H1 (cell line): ENCODE data around the gene ARHGEF28. TPM values are rescaled to one million over a fixed set of nuclear protein-coding genes. Genes with fewer than 3 reads are reported as not detected.

Experiments
- CTCF ChIA-PET: fragments of 300-600 bp; sonication (Branson Sonifier 250); formaldehyde crosslinking; loops from one replicate; lab custom pipeline; 2021; ENCODE audit not compliant: partially characterized antibody; lab: Charles Lee
- POLR2A ChIA-PET: fragments of 300-600 bp; sonication (Branson Sonifier 250); formaldehyde crosslinking; loops from one replicate; lab custom pipeline; 2021; ENCODE audit warnings: inconsistent platforms; ENCODE audit not compliant: partially characterized antibody; lab: Charles Lee
- DNase-seq, 2 experiments: peaks; one replicate each; pipeline versions ENCODE4 v3.0.0 to v3.0.0-alpha.2; 2010 to 2022; ENCODE audit warnings: low spot score in 2 of 2, low read depth in 1 of 2, mixed read lengths in 1 of 2
- FAIRE-seq: peaks from 2 replicates; lab custom pipeline; 2011; peaks lifted over from hg19 to GRCh38; lab: Jason Lieb, UNC
- H2AFZ ChIP-seq: 2 replicates; pipeline ENCODE4 v1.8.1; 2012; ENCODE audit warnings: low read length, inconsistent platforms
- H2AK5ac ChIP-seq: 2 replicates; pipeline ENCODE4 v1.6.1; 2013; ENCODE audit warnings: low read depth, low read length
- H2BK120ac ChIP-seq: replicated peaks from 2 replicates; pipeline ENCODE3; 2013; ENCODE audit warnings: low read depth, low read length, inconsistent platforms
- H2BK12ac ChIP-seq: 2 replicates; pipeline ENCODE4 v1.6.1; 2013; ENCODE audit warnings: low read depth, low read length
- H2BK15ac ChIP-seq: 2 replicates; pipeline ENCODE4 v1.6.1; 2013; ENCODE audit warnings: low read length
- H2BK20ac ChIP-seq: 2 replicates; pipeline ENCODE4 v1.6.1; 2013; ENCODE audit warnings: low read length
- H2BK5ac ChIP-seq: 2 replicates; pipeline ENCODE4 v1.6.1; 2013; ENCODE audit warnings: low read depth, low read length
- H3K14ac ChIP-seq: 2 replicates; pipeline ENCODE4 v1.6.1; 2013; ENCODE audit warnings: inconsistent platforms; ENCODE audit not compliant: insufficient read length
- H3K18ac ChIP-seq: 2 replicates; pipeline ENCODE4 v1.6.1; 2013; ENCODE audit warnings: low read length; ENCODE audit errors: extremely low read depth
- H3K23ac ChIP-seq: 2 replicates; pipeline ENCODE4 v1.6.1; 2013; ENCODE audit warnings: inconsistent platforms; ENCODE audit not compliant: insufficient read length
- H3K23me2 ChIP-seq: 2 replicates; pipeline ENCODE4 v1.6.1; 2013; ENCODE audit warnings: low read depth, low read length
- H3K27ac ChIP-seq: 2 replicates; pipeline ENCODE4 v1.6.1; 2011; ENCODE audit warnings: low read depth, low read length, inconsistent platforms
- H3K27me3 ChIP-seq, 4 experiments: replicated peaks in 1 of 4; 1 replicate in 1 of 4; 2 replicates in 3 of 4; pipeline versions ENCODE4 v1.6.1 to v1.8.1; 2011 to 2013; ENCODE audit warnings: low read length in 3 of 4, mild to moderate bottlenecking in 3 of 4, inconsistent platforms in 2 of 4, mixed read lengths in 2 of 4, moderate library complexity in 1 of 4; ENCODE audit not compliant: control insufficient read depth in 3 of 4, insufficient read depth in 3 of 4; ENCODE audit errors: extremely low read depth in 1 of 4
- H3K36me3 ChIP-seq, 4 experiments: 2 replicates each; pipeline versions ENCODE4 v1.6.1 to v1.8.1; 2011 to 2013; ENCODE audit warnings: mild to moderate bottlenecking in 4 of 4, low read length in 3 of 4, moderate library complexity in 2 of 4, control low read depth in 1 of 4, inconsistent platforms in 1 of 4; ENCODE audit not compliant: insufficient read depth in 4 of 4, control insufficient read depth in 2 of 4
- H3K4ac ChIP-seq: replicated peaks from 2 replicates; pipeline ENCODE3; 2013; ENCODE audit warnings: low read length, low read depth, mixed read lengths, inconsistent platforms; ENCODE audit not compliant: insufficient read length
- H3K4me1 ChIP-seq, 4 experiments: replicated peaks in 1 of 4; 1 replicate in 1 of 4; 2 replicates in 3 of 4; pipeline versions ENCODE4 v1.6.1 to v1.8.1; 2011 to 2013; ENCODE audit warnings: low read length in 3 of 4, inconsistent platforms in 2 of 4, mixed read lengths in 1 of 4; ENCODE audit not compliant: insufficient read depth in 4 of 4, control insufficient read depth in 3 of 4
- H3K4me2 ChIP-seq, 2 experiments: 2 replicates each; pipeline versions ENCODE4 v1.6.1 to v1.8.1; 2011 to 2013; ENCODE audit warnings: low read depth in 2 of 2, low read length in 2 of 2, control low read depth in 1 of 2, inconsistent platforms in 1 of 2, mild to moderate bottlenecking in 1 of 2; ENCODE audit not compliant: insufficient read depth in 1 of 2
- H3K4me3 ChIP-seq, 4 experiments: fragments of 200-600, 300-600 bp in 1 of 4; sonication (generic), shearing (Covaris generic), sonication (Bioruptor Twin) in 1 of 4; 2 replicates each; pipeline versions ENCODE4 v1.5.1 to v1.8.1; 2011 to 2016; ENCODE audit warnings: low read length in 4 of 4, low read depth in 3 of 4, control low read depth in 2 of 4, inconsistent platforms in 2 of 4, mild to moderate bottlenecking in 2 of 4, mixed read lengths in 1 of 4, moderate library complexity in 1 of 4; ENCODE audit not compliant: insufficient read depth in 2 of 4; ENCODE audit errors: extremely low read depth in 1 of 4
- H3K56ac ChIP-seq: replicated peaks from 2 replicates; pipeline ENCODE3; 2013; ENCODE audit warnings: low read depth, mild to moderate bottlenecking, mixed read lengths, low read length, inconsistent platforms; ENCODE audit not compliant: insufficient read length
- H3K79me1 ChIP-seq: 2 replicates; pipeline ENCODE4 v1.6.1; 2013; ENCODE audit warnings: low read depth, low read length, control low read depth
- H3K79me2 ChIP-seq, 2 experiments: 2 replicates each; pipeline versions ENCODE4 v1.6.1 to v1.8.1; 2012 to 2013; ENCODE audit warnings: low read length in 2 of 2, mild to moderate bottlenecking in 2 of 2, inconsistent platforms in 1 of 2; ENCODE audit not compliant: insufficient read depth in 2 of 2, control insufficient read depth in 1 of 2
- H3K9ac ChIP-seq, 4 experiments: replicated peaks in 1 of 4; 1 replicate in 1 of 4; 2 replicates in 3 of 4; pipeline versions ENCODE4 v1.6.1 to v1.8.1; 2011 to 2013; ENCODE audit warnings: low read depth in 3 of 4, low read length in 3 of 4, control low read depth in 2 of 4, mild to moderate bottlenecking in 2 of 4, moderate library complexity in 2 of 4, inconsistent platforms in 1 of 4; ENCODE audit errors: extremely low read depth in 1 of 4
- H3K9me3 ChIP-seq, 2 experiments: 2 replicates each; pipeline versions ENCODE4 v1.6.1 to v1.8.1; 2012 to 2013; ENCODE audit warnings: mild to moderate bottlenecking in 2 of 2, moderate library complexity in 2 of 2, control low read depth in 1 of 2, inconsistent platforms in 1 of 2, low read depth in 1 of 2, low read length in 1 of 2, mixed read lengths in 1 of 2; ENCODE audit not compliant: insufficient read depth in 2 of 2
- H4K20me1 ChIP-seq, 2 experiments: replicated peaks in 1 of 2; 2 replicates each; pipeline versions ENCODE3 to v1.8.1; 2011 to 2013; ENCODE audit warnings: inconsistent platforms in 2 of 2, low read length in 2 of 2, mild to moderate bottlenecking in 1 of 2; ENCODE audit not compliant: insufficient read depth in 2 of 2, control insufficient read depth in 1 of 2
- H4K5ac ChIP-seq: 2 replicates; pipeline ENCODE4 v1.6.1; 2013; ENCODE audit warnings: low read length, low read depth, mixed read lengths, inconsistent platforms; ENCODE audit not compliant: insufficient read length
- H4K8ac ChIP-seq: 2 replicates; pipeline ENCODE4 v1.8.0; 2013; ENCODE audit warnings: mild to moderate bottlenecking, moderate library complexity, low read length, inconsistent platforms; ENCODE audit not compliant: insufficient read depth; ENCODE audit errors: extremely low read depth
- H4K91ac ChIP-seq: replicated peaks from 2 replicates; pipeline ENCODE3; 2013; ENCODE audit warnings: low read length, mixed read lengths, inconsistent platforms; ENCODE audit not compliant: insufficient read length
- WGBS, 2 experiments: shearing (Covaris generic) in 1 of 2; methylation state at CpG; one replicate each; pipeline versions ENCODE4 v1.1.6 to v1.1.7; 2013 to 2015; ENCODE audit warnings: low lambda C conversion rate in 2 of 2, mixed read lengths in 2 of 2, inconsistent platforms in 1 of 2, low coverage in 1 of 2, missing lambda C conversion rate in 1 of 2; ENCODE audit not compliant: insufficient replicate concordance in 2 of 2, insufficient coverage in 1 of 2, insufficient read length in 1 of 2; ENCODE audit errors: extremely low coverage in 1 of 2, missing lambda C conversion rate in 1 of 2; 5-methylcytosine and 5-hydroxymethylcytosine counted together
- polyA plus RNA-seq, 7 experiments: library from polyadenylated mRNA; depleted of rRNA in 3 of 7; stranded (reverse) in 5 of 7; unstranded in 2 of 7; fragments of >200 nt in 5 of 7; fragments of 200-250 nt in 2 of 7; gene quantifications; 1 replicate in 5 of 7; 2 replicates in 1 of 7; 4 replicates in 1 of 7; pipeline versions ENCODE4 v1.2.1 to v1.2.3, GENCODE V29; 2011 to 2013; ENCODE audit warnings: missing spikeins in 2 of 7, mixed read lengths in 2 of 7
- total RNA-seq: library from RNA; stranded (reverse); fragmentation: NEBNext Ultra II Directional; extraction: Animal tissue kit (Norgen Biotek cat#: 25700); gene quantifications from 2 replicates; pipeline ENCODE4 v1.2.1, GENCODE V29; 2021
- TF ChIP-seq, protein P1 (sequence below): fragments of 300-600 bp; sonication (generic); IDR thresholded peaks from 2 replicates; pipeline ENCODE4 v1.7.1; 2012; ENCODE audit warnings: low read length, moderate library complexity, mild to moderate bottlenecking, inconsistent platforms; ENCODE audit not compliant: insufficient replicate concordance

Gene ARHGEF28
- total and polyA plus RNA-seq, 2 of the 8 experiments (the other 6 are each of a cell fraction or from before 2014, with no cell fraction given) = 0.33 to 1.0 TPM

DNA sequence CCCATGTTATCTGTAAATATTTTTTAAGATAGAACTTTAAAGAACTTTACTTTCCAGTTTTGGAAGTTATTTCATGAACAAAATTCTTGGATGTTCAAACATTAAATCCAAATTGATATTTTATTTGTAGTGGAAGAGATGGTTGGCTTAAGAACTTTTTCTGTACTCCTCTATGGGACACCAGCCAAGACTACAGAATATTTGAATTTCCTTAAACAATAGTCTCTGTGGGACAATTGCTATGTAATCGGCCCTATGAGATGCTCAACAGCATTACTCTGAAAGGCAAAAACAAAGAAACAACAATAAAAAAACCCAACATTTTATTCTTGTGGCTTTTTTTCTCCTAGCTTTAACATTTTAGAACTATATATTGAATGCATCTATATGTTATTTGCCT lies 289.3 kb downstream of the ARHGEF28 start:
- Histone ChIP-seq H3K27me3 (no peaks in the 10 kb centered on the region), H3K27ac (no peak overlapping the region), H3K23ac (no peak overlapping the region), H3K4me1 (no peaks in the 10 kb centered on the region), H3K14ac (no peak overlapping the region), H2AK5ac (no peak overlapping the region), H3K4ac (no peak overlapping the region), H4K91ac (no peak overlapping the region), H2BK120ac (no peak overlapping the region), H3K79me1 (no peaks in the 10 kb centered on the region), H3K79me2 (no peaks in the 10 kb centered on the region), H2BK5ac (no peak overlapping the region), H4K5ac (no peak overlapping the region), H3K9ac (no peak overlapping the region), H3K36me3 (no peaks in the 10 kb centered on the region), H2BK15ac (no peak overlapping the region), H4K20me1 (no peaks in the 10 kb centered on the region), H3K56ac (no peak overlapping the region), H3K9me3 (no peaks in the 10 kb centered on the region), H3K4me3 (no peak overlapping the region), H3K23me2 (no peaks in the 10 kb centered on the region), H2BK20ac (no peak overlapping the region), H3K4me2 (no peak overlapping the region), H4K8ac (no peak overlapping the region), H2BK12ac (no peak overlapping the region), H2AFZ (no peak overlapping the region), H3K18ac (no peak overlapping the region)
- ChIA-PET POLR2A (no interaction called here), CTCF (no interaction called here)
- no peak for DNase-seq
- FAIRE-seq = no peak
- 88% methylated on average over 1 of the region's 1 CpG; no CpG with 5 or more reads in 1 of the 2 experiments for whole genome bisulfite sequencing, 2 experiments
- TF ChIP-seq, protein P1, sequence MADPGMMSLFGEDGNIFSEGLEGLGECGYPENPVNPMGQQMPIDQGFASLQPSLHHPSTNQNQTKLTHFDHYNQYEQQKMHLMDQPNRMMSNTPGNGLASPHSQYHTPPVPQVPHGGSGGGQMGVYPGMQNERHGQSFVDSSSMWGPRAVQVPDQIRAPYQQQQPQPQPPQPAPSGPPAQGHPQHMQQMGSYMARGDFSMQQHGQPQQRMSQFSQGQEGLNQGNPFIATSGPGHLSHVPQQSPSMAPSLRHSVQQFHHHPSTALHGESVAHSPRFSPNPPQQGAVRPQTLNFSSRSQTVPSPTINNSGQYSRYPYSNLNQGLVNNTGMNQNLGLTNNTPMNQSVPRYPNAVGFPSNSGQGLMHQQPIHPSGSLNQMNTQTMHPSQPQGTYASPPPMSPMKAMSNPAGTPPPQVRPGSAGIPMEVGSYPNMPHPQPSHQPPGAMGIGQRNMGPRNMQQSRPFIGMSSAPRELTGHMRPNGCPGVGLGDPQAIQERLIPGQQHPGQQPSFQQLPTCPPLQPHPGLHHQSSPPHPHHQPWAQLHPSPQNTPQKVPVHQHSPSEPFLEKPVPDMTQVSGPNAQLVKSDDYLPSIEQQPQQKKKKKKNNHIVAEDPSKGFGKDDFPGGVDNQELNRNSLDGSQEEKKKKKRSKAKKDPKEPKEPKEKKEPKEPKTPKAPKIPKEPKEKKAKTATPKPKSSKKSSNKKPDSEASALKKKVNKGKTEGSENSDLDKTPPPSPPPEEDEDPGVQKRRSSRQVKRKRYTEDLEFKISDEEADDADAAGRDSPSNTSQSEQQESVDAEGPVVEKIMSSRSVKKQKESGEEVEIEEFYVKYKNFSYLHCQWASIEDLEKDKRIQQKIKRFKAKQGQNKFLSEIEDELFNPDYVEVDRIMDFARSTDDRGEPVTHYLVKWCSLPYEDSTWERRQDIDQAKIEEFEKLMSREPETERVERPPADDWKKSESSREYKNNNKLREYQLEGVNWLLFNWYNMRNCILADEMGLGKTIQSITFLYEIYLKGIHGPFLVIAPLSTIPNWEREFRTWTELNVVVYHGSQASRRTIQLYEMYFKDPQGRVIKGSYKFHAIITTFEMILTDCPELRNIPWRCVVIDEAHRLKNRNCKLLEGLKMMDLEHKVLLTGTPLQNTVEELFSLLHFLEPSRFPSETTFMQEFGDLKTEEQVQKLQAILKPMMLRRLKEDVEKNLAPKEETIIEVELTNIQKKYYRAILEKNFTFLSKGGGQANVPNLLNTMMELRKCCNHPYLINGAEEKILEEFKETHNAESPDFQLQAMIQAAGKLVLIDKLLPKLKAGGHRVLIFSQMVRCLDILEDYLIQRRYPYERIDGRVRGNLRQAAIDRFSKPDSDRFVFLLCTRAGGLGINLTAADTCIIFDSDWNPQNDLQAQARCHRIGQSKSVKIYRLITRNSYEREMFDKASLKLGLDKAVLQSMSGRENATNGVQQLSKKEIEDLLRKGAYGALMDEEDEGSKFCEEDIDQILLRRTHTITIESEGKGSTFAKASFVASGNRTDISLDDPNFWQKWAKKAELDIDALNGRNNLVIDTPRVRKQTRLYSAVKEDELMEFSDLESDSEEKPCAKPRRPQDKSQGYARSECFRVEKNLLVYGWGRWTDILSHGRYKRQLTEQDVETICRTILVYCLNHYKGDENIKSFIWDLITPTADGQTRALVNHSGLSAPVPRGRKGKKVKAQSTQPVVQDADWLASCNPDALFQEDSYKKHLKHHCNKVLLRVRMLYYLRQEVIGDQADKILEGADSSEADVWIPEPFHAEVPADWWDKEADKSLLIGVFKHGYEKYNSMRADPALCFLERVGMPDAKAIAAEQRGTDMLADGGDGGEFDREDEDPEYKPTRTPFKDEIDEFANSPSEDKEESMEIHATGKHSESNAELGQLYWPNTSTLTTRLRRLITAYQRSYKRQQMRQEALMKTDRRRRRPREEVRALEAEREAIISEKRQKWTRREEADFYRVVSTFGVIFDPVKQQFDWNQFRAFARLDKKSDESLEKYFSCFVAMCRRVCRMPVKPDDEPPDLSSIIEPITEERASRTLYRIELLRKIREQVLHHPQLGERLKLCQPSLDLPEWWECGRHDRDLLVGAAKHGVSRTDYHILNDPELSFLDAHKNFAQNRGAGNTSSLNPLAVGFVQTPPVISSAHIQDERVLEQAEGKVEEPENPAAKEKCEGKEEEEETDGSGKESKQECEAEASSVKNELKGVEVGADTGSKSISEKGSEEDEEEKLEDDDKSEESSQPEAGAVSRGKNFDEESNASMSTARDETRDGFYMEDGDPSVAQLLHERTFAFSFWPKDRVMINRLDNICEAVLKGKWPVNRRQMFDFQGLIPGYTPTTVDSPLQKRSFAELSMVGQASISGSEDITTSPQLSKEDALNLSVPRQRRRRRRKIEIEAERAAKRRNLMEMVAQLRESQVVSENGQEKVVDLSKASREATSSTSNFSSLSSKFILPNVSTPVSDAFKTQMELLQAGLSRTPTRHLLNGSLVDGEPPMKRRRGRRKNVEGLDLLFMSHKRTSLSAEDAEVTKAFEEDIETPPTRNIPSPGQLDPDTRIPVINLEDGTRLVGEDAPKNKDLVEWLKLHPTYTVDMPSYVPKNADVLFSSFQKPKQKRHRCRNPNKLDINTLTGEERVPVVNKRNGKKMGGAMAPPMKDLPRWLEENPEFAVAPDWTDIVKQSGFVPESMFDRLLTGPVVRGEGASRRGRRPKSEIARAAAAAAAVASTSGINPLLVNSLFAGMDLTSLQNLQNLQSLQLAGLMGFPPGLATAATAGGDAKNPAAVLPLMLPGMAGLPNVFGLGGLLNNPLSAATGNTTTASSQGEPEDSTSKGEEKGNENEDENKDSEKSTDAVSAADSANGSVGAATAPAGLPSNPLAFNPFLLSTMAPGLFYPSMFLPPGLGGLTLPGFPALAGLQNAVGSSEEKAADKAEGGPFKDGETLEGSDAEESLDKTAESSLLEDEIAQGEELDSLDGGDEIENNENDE = no peak
